Upper lobe of right lung (tissue), 1 donor: ENCODE measurements around the gene SREBF2. TPM values are rescaled to one million over a fixed set of nuclear protein-coding genes. Genes with fewer than 3 reads are reported as not detected.

Source experiments
- ATAC-seq: fragments of 200-7000 bp; cut with Tn5 transposase; one replicate; pipeline ENCODE4 v1.9.1; 2020; ENCODE audit warnings: mild to moderate bottlenecking, moderate library complexity
- DNase-seq: peaks from one replicate; pipeline ENCODE4 v3.0.0-alpha.2; 2020
- H3K27ac ChIP-seq: fragments of 200-600 bp; one replicate; pipeline ENCODE4 v1.8.0; 2022
- H3K27me3 ChIP-seq: fragments of 200-600 bp; one replicate; pipeline ENCODE4 v1.8.0; 2022; ENCODE audit warnings: mild to moderate bottlenecking
- H3K36me3 ChIP-seq: fragments of 200-600 bp; one replicate; pipeline ENCODE4 v1.8.0; 2022
- H3K4me1 ChIP-seq: fragments of 200-600 bp; one replicate; pipeline ENCODE4 v1.8.0; 2022
- H3K4me3 ChIP-seq: fragments of 200-600 bp; one replicate; pipeline ENCODE4 v1.8.0; 2022; ENCODE audit warnings: mild to moderate bottlenecking
- H3K9me3 ChIP-seq: fragments of 200-600 bp; one replicate; pipeline ENCODE4 v1.8.0; 2022
- CTCF ChIP-seq: fragments of 200-600 bp; IDR thresholded peaks from one replicate; pipeline ENCODE4 v1.8.0; 2022; ENCODE audit warnings: antibody characterized with exemption
- intact Hi-C: fragments of 100-400 bp; cut with DNase I; formaldehyde crosslinking; loops from one replicate; pipeline ENCODE4 v1.11.0; 2022
- total RNA-seq: library from RNA; stranded (reverse); fragmentation: NEBNext Ultra II Directional; extraction: Animal tissue kit (Norgen Biotek cat#: 25700); gene quantifications from one replicate; pipeline ENCODE4 v1.2.1, GENCODE V29; 2021
- donor health status: DM: no; HTN: yes; CAD: no; lungs with severe emphysema.

SREBF2 gene
- total RNA-seq, 1 donor from 2014 or later = 156 TPM

GRCh38 chr22:41920271-41920976 lies 87.5 kb downstream of the SREBF2 start:
- ATAC-seq (no peak), DNase-seq (no peak)
- peaks cover 22% of the 10 kb centered on the region for H3K4me1 ChIP-seq
- peaks cover 32% of the 10 kb centered on the region for H3K27me3 ChIP-seq
- intact Hi-C loops = no loop called here
- H3K27ac ChIP-seq = no peak overlapping the region
- no peaks in the 10 kb centered on the region for H3K36me3 ChIP-seq
- peak overlapping the region; percentile 52 for H3K4me3 ChIP-seq
- H3K9me3 ChIP-seq = no peaks in the 10 kb centered on the region
- TF ChIP-seq CTCF = no peak

- Histone ChIP-seq H3K4me3 (no peak overlapping the region), H3K27me3 (peaks cover 32% of the 10 kb centered on the region), H3K4me1 (peaks cover 26% of the 10 kb centered on the region), H3K36me3 (no peaks in the 10 kb centered on the region), H3K9me3 (no peaks in the 10 kb centered on the region), H3K27ac (no peak overlapping the region)
- intact Hi-C loops = no loop called here
- DNase-seq (no peak), ATAC-seq (no peak)
- no peak for TF ChIP-seq CTCF
These were observed 89.4 kb downstream of the SREBF2 start for GRCh38 chr22:41922328-41922727.

GRCh38 chr22:41922940-41923594 lies 90.2 kb downstream of the SREBF2 start:
- no peaks in the 10 kb centered on the region for H3K36me3 ChIP-seq
- ATAC-seq (no peak), DNase-seq (no peak)
- H3K27ac ChIP-seq = no peak overlapping the region
- TF ChIP-seq CTCF = no peak
- H3K4me1 ChIP-seq = peaks cover 23% of the 10 kb centered on the region
- H3K9me3 ChIP-seq = no peaks in the 10 kb centered on the region
- H3K27me3 ChIP-seq = peaks cover 26% of the 10 kb centered on the region
- no peak overlapping the region for H3K4me3 ChIP-seq
- intact Hi-C loops = no loop called here

- Histone ChIP-seq H3K4me1 (peaks cover 18% of the 10 kb centered on the region), H3K4me3 (no peak overlapping the region), H3K9me3 (no peaks in the 10 kb centered on the region), H3K36me3 (no peaks in the 10 kb centered on the region), H3K27me3 (peaks cover 25% of the 10 kb centered on the region), H3K27ac (no peak overlapping the region)
- no peak for DNase-seq
- TF ChIP-seq CTCF = no peak
- intact Hi-C loops = no loop called here
- no peak for ATAC-seq
These were observed 90.8 kb downstream of the SREBF2 start for GRCh38 chr22:41923595-41924276.

GRCh38 chr22:41925783-41926460 lies 93.0 kb downstream of the SREBF2 start:
- Histone ChIP-seq H3K36me3 (no peaks in the 10 kb centered on the region), H3K27me3 (peaks cover 25% of the 10 kb centered on the region), H3K9me3 (no peaks in the 10 kb centered on the region), H3K4me1 (peaks cover 5% of the 10 kb centered on the region), H3K27ac (no peak overlapping the region), H3K4me3 (peak overlapping the region; percentile 31)
- intact Hi-C loops = no loop called here
- ATAC-seq (peak; percentile 81), DNase-seq (peak; percentile 81)
- TF ChIP-seq CTCF = peak; percentile 53
